HEK293 (cell line): ENCODE results near the gene GATA3.
A peak's percentile ranks its signal among the peaks of the same experiment; 100 is the strongest.

Experiments
- ATF2 ChIP-seq: fragments of 450-650 bp; formaldehyde crosslinking; IDR thresholded peaks from 2 replicates; pipeline ENCODE4 v1.5.1; 2016; ENCODE audit warnings: missing biosample characterization, missing genetic modification characterization, low read depth
- CTCF ChIP-seq: fragments of 450-650 bp; formaldehyde crosslinking; IDR thresholded peaks from 2 replicates; pipeline ENCODE4 v1.5.1; 2016; ENCODE audit warnings: missing biosample characterization, missing genetic modification characterization
- HOXC10 ChIP-seq: sonication (generic); formaldehyde crosslinking; IDR thresholded peaks from 2 replicates; pipeline ENCODE4 v1.8.1; 2023; ENCODE audit warnings: mild to moderate bottlenecking, missing genetic modification reagents
- HOXD13 ChIP-seq: sonication (generic); formaldehyde crosslinking; IDR thresholded peaks from 2 replicates; pipeline ENCODE4 v1.8.0; 2022; ENCODE audit warnings: missing genetic modification reagents, borderline replicate concordance
- KLF7 ChIP-seq: fragments of 450-650 bp; formaldehyde crosslinking; IDR thresholded peaks from 2 replicates; pipeline ENCODE4 v1.5.1; 2016; ENCODE audit warnings: missing biosample characterization, missing genetic modification characterization, borderline replicate concordance
- KLF9 ChIP-seq: fragments of 450-650 bp; formaldehyde crosslinking; IDR thresholded peaks from 2 replicates; pipeline ENCODE4 v1.5.1; 2016; ENCODE audit warnings: missing biosample characterization, missing genetic modification characterization, low read depth
- ZBTB1 ChIP-seq: fragments of 450-650 bp; formaldehyde crosslinking; IDR thresholded peaks from 2 replicates; pipeline ENCODE4 v1.5.1; 2016; ENCODE audit warnings: missing biosample characterization, missing genetic modification characterization
- ZBTB11 ChIP-seq: fragments of 450-650 bp; formaldehyde crosslinking; conservative IDR thresholded peaks from 2 replicates; pipeline ENCODE4 v1.5.1; 2016; ENCODE audit warnings: low read depth, missing biosample characterization, missing genetic modification characterization
- ZBTB7A ChIP-seq: fragments of 450-650 bp; formaldehyde crosslinking; IDR thresholded peaks from 2 replicates; pipeline ENCODE4 v1.5.1; 2016; ENCODE audit warnings: low read depth, missing biosample characterization, missing genetic modification characterization
- ZFHX2 ChIP-seq: fragments of 450-650 bp; formaldehyde crosslinking; conservative IDR thresholded peaks from 2 replicates; pipeline ENCODE4 v1.5.1; 2016; ENCODE audit warnings: missing biosample characterization, missing genetic modification characterization
- ZNF138 ChIP-seq: fragments of 450-650 bp; formaldehyde crosslinking; IDR thresholded peaks from 2 replicates; pipeline ENCODE4 v1.5.1; 2016; ENCODE audit warnings: missing biosample characterization, missing genetic modification characterization, borderline replicate concordance
- ZNF175 ChIP-seq: fragments of 450-650 bp; formaldehyde crosslinking; IDR thresholded peaks from 2 replicates; pipeline ENCODE4 v1.5.1; 2016; ENCODE audit warnings: missing biosample characterization, missing genetic modification characterization
- ZNF18 ChIP-seq: fragments of 450-650 bp; formaldehyde crosslinking; IDR thresholded peaks from 2 replicates; pipeline ENCODE4 v1.5.1; 2016; ENCODE audit warnings: missing biosample characterization, missing genetic modification characterization
- ZNF2 ChIP-seq: fragments of 450-650 bp; formaldehyde crosslinking; IDR thresholded peaks from 2 replicates; pipeline ENCODE4 v1.5.1; 2016; ENCODE audit warnings: missing biosample characterization, missing genetic modification characterization
- ZNF214 ChIP-seq: fragments of 450-650 bp; formaldehyde crosslinking; IDR thresholded peaks from 2 replicates; pipeline ENCODE4 v1.5.1; 2017; ENCODE audit warnings: missing biosample characterization, mild to moderate bottlenecking, missing genetic modification characterization, borderline replicate concordance
- ZNF221 ChIP-seq: fragments of 450-650 bp; formaldehyde crosslinking; IDR thresholded peaks from 2 replicates; pipeline ENCODE4 v1.5.1; 2017; ENCODE audit warnings: missing biosample characterization, missing genetic modification characterization, borderline replicate concordance
- ZNF292 ChIP-seq: fragments of 450-650 bp; formaldehyde crosslinking; IDR thresholded peaks from 2 replicates; pipeline ENCODE4 v1.5.1; 2016; ENCODE audit warnings: low read depth, missing biosample characterization, missing genetic modification characterization, borderline replicate concordance
- ZNF366 ChIP-seq: fragments of 450-650 bp; formaldehyde crosslinking; conservative IDR thresholded peaks from 2 replicates; pipeline ENCODE4 v1.5.1; 2016; ENCODE audit warnings: missing biosample characterization, missing genetic modification characterization
- ZNF394 ChIP-seq: fragments of 450-650 bp; formaldehyde crosslinking; IDR thresholded peaks from 2 replicates; pipeline ENCODE4 v1.5.1; 2016; ENCODE audit warnings: missing biosample characterization, missing genetic modification characterization, mild to moderate bottlenecking, moderate library complexity, borderline replicate concordance
- ZNF404 ChIP-seq: fragments of 450-650 bp; formaldehyde crosslinking; IDR thresholded peaks from 2 replicates; pipeline ENCODE4 v1.5.1; 2017; ENCODE audit warnings: missing biosample characterization, missing genetic modification characterization
- ZNF416 ChIP-seq: fragments of 450-650 bp; formaldehyde crosslinking; IDR thresholded peaks from 2 replicates; pipeline ENCODE4 v1.5.1; 2016; ENCODE audit warnings: missing biosample characterization, missing genetic modification characterization
- ZNF549 ChIP-seq: fragments of 450-650 bp; IDR thresholded peaks from 2 replicates; pipeline ENCODE4 v1.5.1; 2018; ENCODE audit warnings: missing biosample characterization, missing genetic modification characterization, mild to moderate bottlenecking, inconsistent platforms, moderate library complexity
- ZNF626 ChIP-seq: fragments of 450-650 bp; sonication (Bioruptor Pico); formaldehyde crosslinking; IDR thresholded peaks from 2 replicates; pipeline ENCODE4 v1.5.1; 2018; ENCODE audit warnings: missing biosample characterization, missing genetic modification characterization, inconsistent platforms
- ZNF629 ChIP-seq: fragments of 450-650 bp; formaldehyde crosslinking; IDR thresholded peaks from 2 replicates; pipeline ENCODE4 v1.5.1; 2017; ENCODE audit warnings: missing biosample characterization, missing genetic modification characterization
- ZNF658 ChIP-seq: fragments of 450-650 bp; formaldehyde crosslinking; IDR thresholded peaks from 2 replicates; pipeline ENCODE4; 2016; ENCODE audit warnings: missing biosample characterization, missing genetic modification characterization
- ZNF776 ChIP-seq: fragments of 450-650 bp; formaldehyde crosslinking; IDR thresholded peaks from 2 replicates; pipeline ENCODE4 v1.5.0; 2017; ENCODE audit warnings: missing biosample characterization, missing genetic modification characterization, borderline replicate concordance
- ZSCAN4 ChIP-seq: fragments of 450-650 bp; formaldehyde crosslinking; IDR thresholded peaks from 2 replicates; pipeline ENCODE4 v1.5.1; 2017; ENCODE audit warnings: missing biosample characterization, missing genetic modification characterization

The GATA3 gene

GRCh38 chr10:8050556-8051108 is 3.9 kb upstream of the GATA3 start (continued):
- no peak for TF ChIP-seq ZFHX2 (tag by site-specific recombination)
- no peak; the same call in 1 of the 2 replicates for TF ChIP-seq CTCF (tag by site-specific recombination)
- peak; percentile 41 for TF ChIP-seq ZNF394
- TF ChIP-seq ZNF214 (tag by site-specific recombination): no peak
- no peak for TF ChIP-seq ZNF626
- no peak for TF ChIP-seq ZNF658 (tag by site-specific recombination)
- no peak for TF ChIP-seq ZNF138 (tag by site-specific recombination)
- TF ChIP-seq KLF7 (tag by site-specific recombination): no peak
- no peak for TF ChIP-seq ZNF549
- no peak for TF ChIP-seq ZNF404 (tag by site-specific recombination)
- peak; percentile 30; the same call in 1 of the 2 replicates for TF ChIP-seq ZNF629 (tag by site-specific recombination)
- no peak for TF ChIP-seq ZNF292 (tag by site-specific recombination)
- no peak for TF ChIP-seq ATF2 (tag by site-specific recombination)
- TF ChIP-seq KLF9 (tag by site-specific recombination): peak; percentile 63; the same call in 1 of the 2 replicates
- TF ChIP-seq ZNF776: no peak
- TF ChIP-seq ZNF366 (tag by site-specific recombination): no peak
- no peak for TF ChIP-seq HOXC10
- TF ChIP-seq ZBTB11: no peak
- no peak for TF ChIP-seq ZNF416 (tag by site-specific recombination)
- no peak for TF ChIP-seq ZBTB7A (tag by site-specific recombination)
- TF ChIP-seq HOXD13: no peak
- TF ChIP-seq ZNF18 (tag by site-specific recombination): 0 out of 2 replicates have a peak, but pooled peaks have one; percentile 54
- no peak; the same call in 1 of the 2 replicates for TF ChIP-seq ZSCAN4 (tag by site-specific recombination)
- no peak for TF ChIP-seq ZBTB1 (tag by site-specific recombination)
- no peak for TF ChIP-seq ZNF221 (tag by site-specific recombination)
- no peak for TF ChIP-seq ZNF175 (tag by site-specific recombination)
- peak; percentile 11 for TF ChIP-seq ZNF2 (tag by site-specific recombination)
